ENCODE measurements around the gene THBS1.

The THBS1 gene

GRCh38 chr15:39613861-39614260 lies 33.0 kb downstream of the THBS1 start:
- TF ChIP-seq CTCF (IDR thresholded peaks at IDR 0.05; ENCODE audit: borderline replicate concordance, insufficient read depth, low read depth, low read length), result no peak
- no peak overlapping the region for H3K4me3 ChIP-seq (ENCODE audit: low read depth, low read length)

- no peak for TF ChIP-seq CTCF (IDR thresholded peaks at IDR 0.05; ENCODE audit: borderline replicate concordance, insufficient read depth, low read depth, low read length)
- no peak overlapping the region for H3K4me3 ChIP-seq (ENCODE audit: low read depth, low read length)
These were observed 36.0 kb downstream of the THBS1 start for GRCh38 chr15:39616731-39617455.

- TF ChIP-seq CTCF (IDR thresholded peaks at IDR 0.05; ENCODE audit: borderline replicate concordance, insufficient read depth, low read depth, low read length), result no peak
- no peak overlapping the region for H3K4me3 ChIP-seq (ENCODE audit: low read depth, low read length)
These were observed 37.4 kb downstream of the THBS1 start for GRCh38 chr15:39618063-39618823.

GRCh38 chr15:39621210-39621609 lies 40.3 kb downstream of the THBS1 start:
- TF ChIP-seq CTCF (IDR thresholded peaks at IDR 0.05; ENCODE audit: borderline replicate concordance, insufficient read depth, low read depth, low read length), result no peak
- H3K4me3 ChIP-seq (ENCODE audit: low read depth, low read length), result no peak overlapping the region

- TF ChIP-seq CTCF (IDR thresholded peaks at IDR 0.05; ENCODE audit: borderline replicate concordance, insufficient read depth, low read depth, low read length), result no peak
- no peak overlapping the region for H3K4me3 ChIP-seq (ENCODE audit: low read depth, low read length)
These were observed 41.1 kb downstream of the THBS1 start for GRCh38 chr15:39621976-39622375.

GRCh38 chr15:39622660-39623516 lies 42.0 kb downstream of the THBS1 start:
- TF ChIP-seq CTCF (IDR thresholded peaks at IDR 0.05; ENCODE audit: borderline replicate concordance, insufficient read depth, low read depth, low read length), result no peak
- no peak overlapping the region for H3K4me3 ChIP-seq (ENCODE audit: low read depth, low read length)
